Fibroblast of skin of back (primary cell): ENCODE data around the gene DUSP9.

ENCODE experiments used
- DNase-seq: peaks from one replicate; pipeline ENCODE4 v3.0.0-alpha.2; 2013

DUSP9 gene

GRCh38 chrX:153649178-153649914, 2.3 kb downstream of the DUSP9 start:
- no peak for DNase-seq

- no peak for DNase-seq
Observed at GRCh38 chrX:153649915-153650782, 3.1 kb downstream of the DUSP9 start.

- DNase-seq = no peak
Observed at GRCh38 chrX:153650959-153651358, 4.0 kb downstream of the DUSP9 start.

- no peak for DNase-seq
Observed at GRCh38 chrX:153651540-153652079, 4.6 kb downstream of the DUSP9 start.

GRCh38 chrX:153653556-153653955, 6.6 kb downstream of the DUSP9 start:
- no peak for DNase-seq

GRCh38 chrX:153657161-153657560, 10.2 kb downstream of the DUSP9 start:
- DNase-seq = no peak

- DNase-seq = no peak
Observed at GRCh38 chrX:153659268-153659667, 12.3 kb downstream of the DUSP9 start.

GRCh38 chrX:153662266-153662665, 15.3 kb downstream of the DUSP9 start:
- peak; percentile 22 for DNase-seq

GRCh38 chrX:153665726-153666306, 18.8 kb downstream of the DUSP9 start:
- no peak for DNase-seq

- no peak for DNase-seq
Observed at GRCh38 chrX:153667281-153667955, 20.4 kb downstream of the DUSP9 start.

- DNase-seq = peak; percentile 59
Observed at GRCh38 chrX:153667956-153668396, 21.0 kb downstream of the DUSP9 start.

- DNase-seq = no peak
Observed at GRCh38 chrX:153668423-153669173, 21.6 kb downstream of the DUSP9 start.

- no peak for DNase-seq
Observed at GRCh38 chrX:153669174-153669890, 22.3 kb downstream of the DUSP9 start.

GRCh38 chrX:153669901-153670731, 23.1 kb downstream of the DUSP9 start:
- no peak for DNase-seq

GRCh38 chrX:153670748-153671588, 24.0 kb downstream of the DUSP9 start:
- no peak for DNase-seq

- DNase-seq = no peak
Observed at GRCh38 chrX:153671589-153672530, 24.9 kb downstream of the DUSP9 start.

GRCh38 chrX:153672531-153673427, 25.8 kb downstream of the DUSP9 start:
- no peak for DNase-seq
